HG03139 (cell line): ENCODE measurements around the gene SHROOM1.

Experiments
- ATAC-seq: cut with Tn5 transposase; IDR thresholded peaks from one replicate; pipeline ENCODE4 v1.9.1; 2021; ENCODE audit not compliant: unreplicated experiment

Gene SHROOM1

GRCh38 chr5:132825033-132825833, 5.2 kb downstream of the SHROOM1 start:
- no peak for ATAC-seq

- ATAC-seq, result no peak
These were observed 6.0 kb downstream of the SHROOM1 start for GRCh38 chr5:132824426-132824825.

- ATAC-seq, result no peak
These were observed 6.9 kb downstream of the SHROOM1 start for GRCh38 chr5:132823481-132824050.

- no peak for ATAC-seq
These were observed 7.6 kb downstream of the SHROOM1 start for GRCh38 chr5:132822650-132823480.

- no peak for ATAC-seq
These were observed 8.7 kb downstream of the SHROOM1 start for GRCh38 chr5:132821791-132822190.

- no peak for ATAC-seq
These were observed 9.1 kb downstream of the SHROOM1 start for GRCh38 chr5:132821350-132821749.

GRCh38 chr5:132820162-132820754, 10.2 kb downstream of the SHROOM1 start:
- ATAC-seq, result peak; percentile 66

- ATAC-seq, result no peak
These were observed 11.0 kb downstream of the SHROOM1 start for GRCh38 chr5:132819468-132819867.

- no peak for ATAC-seq
These were observed 13.4 kb downstream of the SHROOM1 start for GRCh38 chr5:132817011-132817410.

- ATAC-seq, result no peak
These were observed 13.9 kb downstream of the SHROOM1 start for GRCh38 chr5:132816554-132816953.

- no peak for ATAC-seq
These were observed 14.4 kb downstream of the SHROOM1 start for GRCh38 chr5:132816083-132816482.

- ATAC-seq, result no peak
These were observed 15.0 kb downstream of the SHROOM1 start for GRCh38 chr5:132815454-132815853.

GRCh38 chr5:132814503-132815294, 15.7 kb downstream of the SHROOM1 start:
- ATAC-seq, result no peak

GRCh38 chr5:132813599-132814502, 16.6 kb downstream of the SHROOM1 start:
- ATAC-seq, result no peak

GRCh38 chr5:132812781-132813598, 17.5 kb downstream of the SHROOM1 start, which contains the start of gene SOWAHA:
TSS of gene SOWAHA (plus strand) at chr5:132813302. CDS start at chr5:132813622, 320 bp downstream.
- ATAC-seq, result no peak

- no peak for ATAC-seq
These were observed 18.2 kb downstream of the SHROOM1 start for GRCh38 chr5:132812123-132812765.

GRCh38 chr5:132810605-132811004, 19.8 kb downstream of the SHROOM1 start:
- ATAC-seq, result no peak

GRCh38 chr5:132808866-132809265, 21.6 kb downstream of the SHROOM1 start:
- ATAC-seq, result no peak
